Lung (tissue), 12 donors: ENCODE data around the gene DYRK2. TPM values are rescaled to one million over a fixed set of nuclear protein-coding genes. Genes with fewer than 3 reads are reported as not detected.

Source experiments
- ATAC-seq: fragments of 200-7000 bp; cut with Tn5 transposase; one replicate; pipeline ENCODE4 v1.9.1; 2020; ENCODE audit warnings: moderate number of reproducible peaks; ENCODE audit not compliant: insufficient read depth, low FRiP score
- DNase-seq, 3 donors: peaks; one replicate each; pipeline ENCODE4 v3.0.0-alpha.2; 2013 to 2017
- H3K27ac ChIP-seq, 2 donors: one replicate each; pipeline ENCODE4 v1.5.1; 2013; ENCODE audit warnings: mild to moderate bottlenecking in 2 of 2, moderate library complexity in 2 of 2, control low read depth in 1 of 2, inconsistent platforms in 1 of 2, low read depth in 1 of 2, low read length in 1 of 2
- H3K27me3 ChIP-seq, 3 donors: one replicate each; pipeline ENCODE4 v1.5.1; 2013; ENCODE audit warnings: low read length in 2 of 3; ENCODE audit not compliant: control insufficient read depth in 3 of 3, insufficient read depth in 3 of 3
- H3K36me3 ChIP-seq, 4 donors: one replicate each; pipeline ENCODE4 v1.5.1; 2013; ENCODE audit warnings: low read length in 4 of 4, mild to moderate bottlenecking in 1 of 4, moderate library complexity in 1 of 4; ENCODE audit not compliant: control insufficient read depth in 4 of 4, insufficient read depth in 4 of 4
- H3K4me1 ChIP-seq, 5 donors: one replicate each; pipeline ENCODE4 v1.5.1; 2013; ENCODE audit warnings: low read length in 5 of 5, mild to moderate bottlenecking in 2 of 5, moderate library complexity in 1 of 5; ENCODE audit not compliant: control insufficient read depth in 5 of 5, insufficient read depth in 5 of 5
- H3K4me3 ChIP-seq: one replicate; pipeline ENCODE4 v1.5.1; 2013; ENCODE audit warnings: mild to moderate bottlenecking, control low read depth, moderate library complexity
- H3K9ac ChIP-seq, 2 donors: one replicate each; pipeline ENCODE4 v1.5.1; 2013; ENCODE audit warnings: low read length in 2 of 2, control low read depth in 1 of 2; ENCODE audit not compliant: insufficient read depth in 1 of 2
- H3K9me3 ChIP-seq, 4 donors: one replicate each; pipeline ENCODE4 v1.5.1; 2013; ENCODE audit warnings: low read length in 3 of 4, mild to moderate bottlenecking in 1 of 4, moderate library complexity in 1 of 4; ENCODE audit not compliant: control insufficient read depth in 4 of 4, insufficient read depth in 3 of 4
- CTCF ChIP-seq: IDR thresholded peaks from 2 replicates; pipeline ENCODE4 v1.5.1; 2012; ENCODE audit warnings: mild to moderate bottlenecking; ENCODE audit errors: control extremely low read depth, extremely low read depth
- WGBS, 2 donors: extraction: QIAGEN DNeasy Blood & Tissue Kit; methylation state at CpG; one replicate each; pipeline ENCODE4 v1.1.7; 2013; 5-methylcytosine and 5-hydroxymethylcytosine counted together
- polyA plus RNA-seq, 2 donors: library from polyadenylated mRNA; stranded (reverse); fragments of 200-250 nt; gene quantifications; one replicate each; pipeline ENCODE4 v1.2.1, GENCODE V29; 2013
- total RNA-seq, 2 donors: library from RNA; depleted of rRNA in 1 of 2; stranded (reverse); fragments of >200 nt in 1 of 2; gene quantifications; one replicate each; pipeline ENCODE4 v1.2.1, GENCODE V29; 2014 to 2021
- donor health status: control.
- donor health status: control.
- donor health status: Bipolar disorder and iron deficiency.
- donor health status: healthy.
- donor health status: DM: yes; HTN: yes; CAD: no.

DYRK2 gene
- total and polyA plus RNA-seq, 4 donors = 3.1 to 34.9 (median 12.7) TPM

DNA sequence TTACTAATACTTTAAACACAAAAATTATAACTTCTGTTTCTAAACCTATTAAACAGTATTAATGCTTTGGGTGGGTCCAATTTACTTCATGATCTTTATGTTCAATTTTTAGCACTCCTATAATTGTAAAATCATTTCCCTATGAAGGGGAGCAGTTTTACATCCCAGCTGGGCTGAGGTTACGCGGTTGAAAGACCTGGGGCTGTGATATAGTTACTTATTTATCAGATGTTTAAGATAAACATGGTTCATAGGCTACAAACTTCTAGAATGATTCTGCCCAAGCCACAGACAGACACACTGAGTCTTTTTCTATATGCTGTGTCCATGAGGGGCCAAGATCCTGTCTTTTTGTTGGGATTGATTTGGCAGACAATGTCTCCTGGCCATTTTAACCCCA is 44.4 kb downstream of the DYRK2 start:
- DNase-seq (no peak), ATAC-seq (no peak)
- Histone ChIP-seq H3K9me3 (no peaks in the 10 kb centered on the region), H3K4me1 (peaks cover 0 to 6% (median 4%) of the 10 kb centered on the region in 5 donors), H3K36me3 (no peaks in the 10 kb centered on the region), H3K4me3 (no peak overlapping the region), H3K27ac (no peak overlapping the region), H3K9ac (no peak overlapping the region), H3K27me3 (no peaks in the 10 kb centered on the region)
- WGBS, 2 donors = 96 to 99% methylated on average over 2 of the region's 2 CpGs
- no peak for TF ChIP-seq CTCF

GRCh38 chr12:67693894-67694293 is 45.3 kb downstream of the DYRK2 start:
- H3K9ac ChIP-seq = no peak overlapping the region
- H3K4me1 ChIP-seq = peaks cover 0 to 13% (median 6%) of the 10 kb centered on the region in 5 donors
- 91 to 97% methylated on average over 3 of the region's 3 CpGs for WGBS, 2 donors
- H3K9me3 ChIP-seq = no peaks in the 10 kb centered on the region
- TF ChIP-seq CTCF = no peak
- H3K27ac ChIP-seq = no peak overlapping the region
- H3K27me3 ChIP-seq = no peaks in the 10 kb centered on the region
- H3K4me3 ChIP-seq = no peak overlapping the region
- ATAC-seq (no peak), DNase-seq (no peak)
- no peaks in the 10 kb centered on the region for H3K36me3 ChIP-seq

GRCh38 chr12:67694306-67694900 is 45.9 kb downstream of the DYRK2 start:
- Histone ChIP-seq H3K9me3 (no peaks in the 10 kb centered on the region), H3K27ac (no peak overlapping the region), H3K36me3 (no peaks in the 10 kb centered on the region), H3K4me3 (no peak overlapping the region), H3K9ac (no peak overlapping the region), H3K27me3 (no peaks in the 10 kb centered on the region), H3K4me1 (peaks cover 0 to 17% (median 6%) of the 10 kb centered on the region in 5 donors)
- DNase-seq (no peak), ATAC-seq (no peak)
- TF ChIP-seq CTCF = no peak
- 65 to 78% methylated on average over 1 of the region's 1 CpG for WGBS, 2 donors

- Histone ChIP-seq H3K27me3 (no peaks in the 10 kb centered on the region), H3K4me3 (no peak overlapping the region), H3K4me1 (peaks cover 0 to 27% (median 8%) of the 10 kb centered on the region in 5 donors), H3K9ac (no peak overlapping the region), H3K36me3 (no peaks in the 10 kb centered on the region), H3K27ac (no peak overlapping the region), H3K9me3 (no peaks in the 10 kb centered on the region)
- no peak for TF ChIP-seq CTCF
- 67 to 96% methylated on average over 2 of the region's 2 CpGs for WGBS, 2 donors
- DNase-seq (no peak), ATAC-seq (no peak)
These were observed 47.4 kb downstream of the DYRK2 start for GRCh38 chr12:67695974-67696373.
